ENCODE measurements around the gene SDK2. TPM values are rescaled to one million over a fixed set of nuclear protein-coding genes. Genes with fewer than 3 reads are reported as not detected.

Gene SDK2
- total RNA-seq, 1 donor, result 17.2 TPM

- no peak for DNase-seq (ENCODE audit: low read depth in 2 of 3, low spot score in 2 of 3)
Measured at GRCh38 chr17:73291260-73291801, 352.9 kb downstream of the SDK2 start.

DNA sequence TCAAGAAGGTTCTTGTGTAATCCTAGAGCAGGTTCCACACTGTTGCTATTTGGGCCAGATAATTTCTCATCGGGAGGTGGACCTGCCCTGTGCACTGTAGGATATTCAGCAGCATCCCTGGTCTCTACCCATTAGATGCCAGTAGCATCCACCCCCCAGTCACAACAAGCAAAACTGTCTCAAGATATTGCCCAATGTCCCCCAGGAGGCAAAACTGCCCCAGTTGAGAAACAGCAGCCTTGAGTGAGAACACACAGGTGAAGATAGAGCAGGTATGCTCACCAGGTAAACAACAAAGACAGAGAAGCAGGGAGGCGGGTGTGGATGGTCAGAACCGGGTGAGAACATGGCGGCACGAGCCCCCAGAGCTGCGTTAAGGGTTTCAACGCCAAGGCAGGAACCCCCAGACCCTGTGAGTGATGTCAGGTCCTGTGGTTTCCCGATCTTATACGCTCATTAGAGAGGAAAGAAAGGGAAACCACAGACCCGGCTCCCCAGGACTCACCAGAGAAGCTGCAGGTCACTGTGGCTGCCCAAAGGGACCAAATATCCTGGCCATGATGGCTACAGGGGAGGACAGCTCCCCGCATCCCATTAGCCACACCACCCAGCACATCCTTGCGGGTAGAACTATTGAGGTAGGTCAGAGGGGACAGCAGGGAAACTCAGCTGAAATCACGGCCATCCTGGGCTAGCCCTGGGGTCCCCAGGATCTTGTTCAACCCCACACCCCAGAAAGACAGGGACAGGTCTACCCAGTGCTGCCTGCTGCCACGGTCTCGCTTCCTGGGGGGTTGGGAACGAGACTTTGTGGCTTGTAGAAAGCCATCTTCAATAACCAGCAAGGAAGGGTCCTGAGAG, 353.6 kb downstream of the SDK2 start:
- DNase-seq (ENCODE audit: low read depth in 2 of 3, low spot score in 2 of 3), result peak in 1 of 3 donors; percentile 48

- DNase-seq (ENCODE audit: low read depth in 2 of 3, low spot score in 2 of 3), result no peak
Measured at GRCh38 chr17:73289549-73290254, 354.5 kb downstream of the SDK2 start.

DNA sequence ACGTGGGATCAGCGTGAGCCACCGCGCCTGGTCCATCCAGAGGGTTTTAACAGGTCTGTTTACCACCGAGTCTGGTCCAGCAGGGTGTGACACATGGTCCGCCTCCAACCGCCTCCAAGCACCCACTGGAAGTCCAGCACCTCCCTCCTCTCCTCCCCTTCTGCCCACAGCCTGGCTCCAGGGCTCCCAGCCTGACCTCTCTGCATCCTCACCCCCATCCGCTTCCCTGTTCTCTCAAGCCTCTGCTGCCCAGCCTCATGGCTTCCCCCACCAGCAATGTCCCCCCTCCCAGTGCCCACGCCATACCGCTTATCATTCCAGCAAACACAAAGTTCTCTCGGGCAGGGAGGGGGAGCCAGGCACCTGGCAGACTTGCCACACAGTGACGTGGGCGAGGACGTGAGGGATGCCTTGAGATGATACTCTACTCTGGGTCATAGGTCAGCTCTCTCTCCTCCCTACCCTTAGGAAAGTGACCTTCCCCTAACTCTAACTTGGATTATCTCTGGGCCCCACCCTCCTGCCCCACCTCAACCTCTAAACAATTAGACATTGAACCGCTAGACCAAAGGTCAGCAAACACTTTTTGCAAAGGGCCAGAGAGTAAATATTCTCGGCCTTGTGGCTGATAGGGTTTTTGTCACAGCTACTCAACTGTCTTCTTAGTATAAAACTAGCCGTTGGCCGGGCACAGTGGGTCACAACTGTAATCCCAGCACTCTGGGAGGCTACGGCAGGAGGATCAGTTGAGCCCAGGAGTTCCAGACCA, 355.5 kb downstream of the SDK2 start:
- no peak for DNase-seq (ENCODE audit: low read depth in 2 of 3, low spot score in 2 of 3)

DNA sequence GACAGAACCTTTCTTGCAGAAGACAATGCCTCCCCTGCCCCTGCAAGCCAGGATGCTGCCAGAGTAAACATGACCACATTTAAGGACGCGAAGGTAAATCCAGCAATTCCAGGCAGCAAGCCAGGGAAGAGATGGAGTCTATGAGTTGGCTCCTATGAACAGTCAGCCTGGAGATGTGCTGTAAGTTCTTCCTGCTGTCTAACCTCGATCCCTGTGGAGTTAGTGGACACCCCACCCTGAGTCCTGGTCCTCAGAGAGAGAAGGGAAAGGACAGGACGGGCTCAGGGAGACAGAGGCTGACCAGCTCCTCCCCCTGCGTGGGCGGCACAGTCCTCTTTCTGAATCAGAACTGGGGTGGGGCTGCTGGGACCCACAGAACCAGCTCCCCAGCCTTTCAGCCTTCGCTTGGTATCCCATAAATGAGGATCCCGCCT, 357.4 kb downstream of the SDK2 start:
- DNase-seq (ENCODE audit: low read depth in 2 of 3, low spot score in 2 of 3), result no peak

GRCh38 chr17:73285916-73286862, 358.1 kb downstream of the SDK2 start:
- no peak for DNase-seq (ENCODE audit: low read depth in 2 of 3, low spot score in 2 of 3)

GRCh38 chr17:73285603-73285908, 358.7 kb downstream of the SDK2 start:
- no peak for DNase-seq (ENCODE audit: low read depth in 2 of 3, low spot score in 2 of 3)

GRCh38 chr17:73284906-73285602, 359.2 kb downstream of the SDK2 start:
- DNase-seq (ENCODE audit: low read depth in 2 of 3, low spot score in 2 of 3), result no peak
